ENCODE data around the gene ELAVL3. TPM values are rescaled to one million over a fixed set of nuclear protein-coding genes. Genes with fewer than 3 reads are reported as not detected.

Gene ELAVL3
- polyA plus RNA-seq, 1 donor from 2014 or later, result 38.7 TPM

DNA sequence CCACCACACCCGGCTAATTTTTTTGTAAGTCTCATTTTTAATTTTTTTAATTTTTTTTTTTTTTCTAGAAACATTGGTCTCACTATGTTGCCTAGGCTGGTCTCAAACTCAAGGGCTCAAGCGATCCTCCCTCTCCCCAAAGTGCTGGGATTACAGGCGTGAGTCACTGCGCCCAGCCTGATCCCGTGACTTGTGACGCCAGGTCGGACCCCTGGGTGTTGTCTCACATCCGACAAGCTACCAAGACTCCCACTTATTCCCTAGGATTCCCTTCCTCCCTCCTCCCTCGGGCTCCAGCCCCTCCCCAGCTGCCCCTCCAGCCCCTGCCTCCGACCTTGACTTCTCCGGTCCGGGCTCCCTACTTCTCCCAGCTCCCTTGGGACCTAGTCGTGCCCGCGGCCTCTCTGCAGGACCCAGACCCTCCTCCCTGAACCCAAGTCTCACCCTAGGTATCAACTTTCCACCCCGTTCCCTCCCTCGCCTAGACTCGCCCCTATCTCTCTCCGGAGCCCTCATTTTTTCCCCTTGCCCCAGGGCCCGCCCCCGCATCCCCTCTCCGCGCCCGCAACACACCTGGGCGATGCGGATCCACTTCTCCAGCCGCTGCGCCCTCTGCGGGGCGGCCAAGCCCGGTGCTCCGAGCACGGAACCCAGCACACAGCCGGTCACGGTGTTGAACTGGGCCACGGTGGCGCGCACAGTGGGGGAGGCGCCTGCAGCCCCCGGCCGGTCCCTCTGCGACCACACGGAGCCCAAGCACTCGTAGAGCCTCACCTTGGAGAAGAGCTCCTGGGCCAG, 74.8 kb downstream of the ELAVL3 start:
- no peaks in the 10 kb centered on the region for H3K9me3 ChIP-seq (ENCODE audit: low read length)
- no peaks in the 10 kb centered on the region for H3K9me2 ChIP-seq (ENCODE audit: insufficient read depth, low read length)
- no peak overlapping the region for H3K27ac ChIP-seq (ENCODE audit: low read length)
- H4K20me1 ChIP-seq (ENCODE audit: insufficient read depth), result no peaks in the 10 kb centered on the region
- no peak overlapping the region for H2AFZ ChIP-seq (ENCODE audit: low read depth, low read length)
- H3F3A ChIP-seq (ENCODE audit: insufficient read depth, low read length, poor library complexity, severe bottlenecking), result no peaks in the 10 kb centered on the region
- TF ChIP-seq, protein P1, sequence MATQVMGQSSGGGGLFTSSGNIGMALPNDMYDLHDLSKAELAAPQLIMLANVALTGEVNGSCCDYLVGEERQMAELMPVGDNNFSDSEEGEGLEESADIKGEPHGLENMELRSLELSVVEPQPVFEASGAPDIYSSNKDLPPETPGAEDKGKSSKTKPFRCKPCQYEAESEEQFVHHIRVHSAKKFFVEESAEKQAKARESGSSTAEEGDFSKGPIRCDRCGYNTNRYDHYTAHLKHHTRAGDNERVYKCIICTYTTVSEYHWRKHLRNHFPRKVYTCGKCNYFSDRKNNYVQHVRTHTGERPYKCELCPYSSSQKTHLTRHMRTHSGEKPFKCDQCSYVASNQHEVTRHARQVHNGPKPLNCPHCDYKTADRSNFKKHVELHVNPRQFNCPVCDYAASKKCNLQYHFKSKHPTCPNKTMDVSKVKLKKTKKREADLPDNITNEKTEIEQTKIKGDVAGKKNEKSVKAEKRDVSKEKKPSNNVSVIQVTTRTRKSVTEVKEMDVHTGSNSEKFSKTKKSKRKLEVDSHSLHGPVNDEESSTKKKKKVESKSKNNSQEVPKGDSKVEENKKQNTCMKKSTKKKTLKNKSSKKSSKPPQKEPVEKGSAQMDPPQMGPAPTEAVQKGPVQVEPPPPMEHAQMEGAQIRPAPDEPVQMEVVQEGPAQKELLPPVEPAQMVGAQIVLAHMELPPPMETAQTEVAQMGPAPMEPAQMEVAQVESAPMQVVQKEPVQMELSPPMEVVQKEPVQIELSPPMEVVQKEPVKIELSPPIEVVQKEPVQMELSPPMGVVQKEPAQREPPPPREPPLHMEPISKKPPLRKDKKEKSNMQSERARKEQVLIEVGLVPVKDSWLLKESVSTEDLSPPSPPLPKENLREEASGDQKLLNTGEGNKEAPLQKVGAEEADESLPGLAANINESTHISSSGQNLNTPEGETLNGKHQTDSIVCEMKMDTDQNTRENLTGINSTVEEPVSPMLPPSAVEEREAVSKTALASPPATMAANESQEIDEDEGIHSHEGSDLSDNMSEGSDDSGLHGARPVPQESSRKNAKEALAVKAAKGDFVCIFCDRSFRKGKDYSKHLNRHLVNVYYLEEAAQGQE (IDR thresholded peaks at IDR 0.05; ENCODE audit: borderline replicate concordance), result no peak
- TF ChIP-seq, protein P2, sequence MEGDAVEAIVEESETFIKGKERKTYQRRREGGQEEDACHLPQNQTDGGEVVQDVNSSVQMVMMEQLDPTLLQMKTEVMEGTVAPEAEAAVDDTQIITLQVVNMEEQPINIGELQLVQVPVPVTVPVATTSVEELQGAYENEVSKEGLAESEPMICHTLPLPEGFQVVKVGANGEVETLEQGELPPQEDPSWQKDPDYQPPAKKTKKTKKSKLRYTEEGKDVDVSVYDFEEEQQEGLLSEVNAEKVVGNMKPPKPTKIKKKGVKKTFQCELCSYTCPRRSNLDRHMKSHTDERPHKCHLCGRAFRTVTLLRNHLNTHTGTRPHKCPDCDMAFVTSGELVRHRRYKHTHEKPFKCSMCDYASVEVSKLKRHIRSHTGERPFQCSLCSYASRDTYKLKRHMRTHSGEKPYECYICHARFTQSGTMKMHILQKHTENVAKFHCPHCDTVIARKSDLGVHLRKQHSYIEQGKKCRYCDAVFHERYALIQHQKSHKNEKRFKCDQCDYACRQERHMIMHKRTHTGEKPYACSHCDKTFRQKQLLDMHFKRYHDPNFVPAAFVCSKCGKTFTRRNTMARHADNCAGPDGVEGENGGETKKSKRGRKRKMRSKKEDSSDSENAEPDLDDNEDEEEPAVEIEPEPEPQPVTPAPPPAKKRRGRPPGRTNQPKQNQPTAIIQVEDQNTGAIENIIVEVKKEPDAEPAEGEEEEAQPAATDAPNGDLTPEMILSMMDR (IDR thresholded peaks at IDR 0.05; ENCODE audit: poor library complexity, severe bottlenecking), result no peak
- TF ChIP-seq EZH2 (IDR thresholded peaks at IDR 0.05; ENCODE audit: borderline replicate concordance, insufficient read depth, low read length, poor library complexity, severe bottlenecking) (no peak), RAD21 (conservative IDR thresholded peaks at IDR 0.05) (no peak), MXI1 (conservative IDR thresholded peaks at IDR 0.05; ENCODE audit: poor library complexity, severe bottlenecking) (no peak), EP300 (conservative IDR thresholded peaks at IDR 0.05; ENCODE audit: poor library complexity, severe bottlenecking) (no peak), POLR2AphosphoS5 (IDR thresholded peaks at IDR 0.05) (no peak), TAF1 (IDR thresholded peaks at IDR 0.05; ENCODE audit: low read depth) (no peak), SMC3 (conservative IDR thresholded peaks at IDR 0.05; ENCODE audit: poor library complexity) (no peak)
- no peak overlapping the region for H3K4me2 ChIP-seq (ENCODE audit: low read length)
- H3K36me3 ChIP-seq (ENCODE audit: insufficient read depth, low read length), result no peaks in the 10 kb centered on the region
- H3K79me2 ChIP-seq (replicated peaks; ENCODE audit: insufficient read depth, low read length), result no peaks in the 10 kb centered on the region
- no peak overlapping the region for H3K9ac ChIP-seq (ENCODE audit: low read length)
- no peaks in the 10 kb centered on the region for H3K27me3 ChIP-seq (ENCODE audit: insufficient read depth, low read depth, low read length)
- no peak overlapping the region for H3K4me3 ChIP-seq (ENCODE audit: low read length)

DNA sequence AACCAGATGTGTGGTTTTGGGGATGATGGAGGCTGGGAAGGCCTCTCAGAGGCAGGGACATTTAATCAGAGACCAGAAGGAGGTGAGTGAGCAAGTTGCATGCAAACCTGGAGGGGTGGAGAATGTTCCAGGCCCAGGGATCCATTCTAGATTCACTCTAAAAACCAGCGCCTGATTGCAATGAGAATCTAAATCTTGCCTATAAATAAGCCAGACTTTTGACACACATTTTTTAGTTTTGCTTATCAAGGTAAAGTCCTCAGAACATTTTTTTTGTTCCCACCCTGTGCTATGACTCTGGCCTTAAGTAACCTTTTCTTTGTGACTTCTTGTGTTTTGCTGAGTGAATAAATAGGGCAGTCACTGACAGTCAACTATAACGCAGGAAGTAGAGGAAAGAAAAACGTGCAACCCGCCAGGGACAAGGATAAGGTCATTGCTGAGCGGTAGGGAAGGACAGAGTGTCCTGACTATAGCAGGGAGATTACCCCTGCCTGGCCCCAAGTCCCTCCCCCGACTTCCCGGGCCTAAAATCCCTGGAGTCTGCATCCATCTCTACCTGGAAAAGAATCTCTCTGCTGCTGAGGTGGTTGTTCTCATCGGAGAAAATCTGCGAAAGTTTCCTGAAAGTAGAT, 76.1 kb downstream of the ELAVL3 start:
- Histone ChIP-seq H2AFZ (ENCODE audit: low read depth, low read length) (no peak overlapping the region), H3K27ac (ENCODE audit: low read length) (no peak overlapping the region), H4K20me1 (ENCODE audit: insufficient read depth) (no peaks in the 10 kb centered on the region), H3K27me3 (ENCODE audit: insufficient read depth, low read depth, low read length) (no peaks in the 10 kb centered on the region), H3K79me2 (replicated peaks; ENCODE audit: insufficient read depth, low read length) (no peaks in the 10 kb centered on the region), H3K4me3 (ENCODE audit: low read length) (no peak overlapping the region), H3K9ac (ENCODE audit: low read length) (no peak overlapping the region), H3F3A (ENCODE audit: insufficient read depth, low read length, poor library complexity, severe bottlenecking) (no peaks in the 10 kb centered on the region), H3K9me2 (ENCODE audit: insufficient read depth, low read length) (no peaks in the 10 kb centered on the region), H3K36me3 (ENCODE audit: insufficient read depth, low read length) (no peaks in the 10 kb centered on the region), H3K4me2 (ENCODE audit: low read length) (no peak overlapping the region), H3K9me3 (ENCODE audit: low read length) (no peaks in the 10 kb centered on the region)
- TF ChIP-seq, protein P2 (IDR thresholded peaks at IDR 0.05; ENCODE audit: poor library complexity, severe bottlenecking), result no peak
- TF ChIP-seq EP300 (conservative IDR thresholded peaks at IDR 0.05; ENCODE audit: poor library complexity, severe bottlenecking) (no peak), POLR2AphosphoS5 (IDR thresholded peaks at IDR 0.05) (no peak), EZH2 (IDR thresholded peaks at IDR 0.05; ENCODE audit: borderline replicate concordance, insufficient read depth, low read length, poor library complexity, severe bottlenecking) (no peak)
